Cerebellar nuclear complex (tissue), 1 donor: ENCODE measurements around the gene ZBED6.
"Not testable (repeated sequence)": the region's sequence is repeated elsewhere in the genome, so short reads cannot be mapped to it uniquely, and the experiment has no call there.

Experiments
- DNase-seq, 2 experiments: peaks; one replicate each; lab custom pipeline; 2025; lab: John Stamatoyannopoulos, UW

ZBED6 gene

DNA sequence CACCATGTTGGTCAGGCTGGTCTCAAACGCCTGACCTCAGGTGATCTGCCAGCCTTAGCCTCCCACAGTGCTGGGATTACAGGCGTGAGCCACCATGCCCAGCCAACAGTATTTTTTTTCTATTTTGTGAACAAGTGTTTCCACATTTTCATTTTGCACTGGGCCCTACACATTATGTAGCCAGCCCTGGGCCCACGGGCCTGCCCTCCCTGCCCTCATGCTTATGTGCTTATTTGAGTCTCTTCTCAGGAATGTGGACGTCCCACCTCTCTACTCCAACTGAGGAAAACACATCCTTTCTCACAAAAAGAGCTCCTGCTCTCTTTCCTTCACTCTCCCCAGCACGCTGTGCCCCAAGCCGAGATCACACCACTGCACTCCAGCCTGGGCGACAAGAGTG is 13.5 kb upstream of the ZBED6 start:
- no peak for DNase-seq

DNA sequence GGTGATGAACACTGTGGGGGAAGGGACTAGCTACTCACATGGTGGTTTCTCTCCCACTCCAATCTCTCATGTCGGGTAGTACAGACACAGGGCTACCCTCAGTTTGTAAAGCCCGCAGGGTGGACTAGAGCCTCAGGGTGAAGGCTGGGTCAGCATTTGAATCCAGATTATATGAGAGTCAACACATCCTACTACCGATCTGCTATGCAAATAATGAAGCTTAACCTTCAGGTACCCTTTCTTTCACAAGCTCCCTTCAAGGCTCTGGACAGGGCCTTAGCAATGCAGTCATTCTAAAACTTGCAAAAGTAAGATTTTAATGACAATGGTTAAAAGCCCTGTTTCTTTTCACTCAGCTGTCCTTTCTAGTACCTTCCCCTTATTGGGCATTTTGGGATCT is 5.5 kb upstream of the ZBED6 start:
- DNase-seq = no peak

DNA sequence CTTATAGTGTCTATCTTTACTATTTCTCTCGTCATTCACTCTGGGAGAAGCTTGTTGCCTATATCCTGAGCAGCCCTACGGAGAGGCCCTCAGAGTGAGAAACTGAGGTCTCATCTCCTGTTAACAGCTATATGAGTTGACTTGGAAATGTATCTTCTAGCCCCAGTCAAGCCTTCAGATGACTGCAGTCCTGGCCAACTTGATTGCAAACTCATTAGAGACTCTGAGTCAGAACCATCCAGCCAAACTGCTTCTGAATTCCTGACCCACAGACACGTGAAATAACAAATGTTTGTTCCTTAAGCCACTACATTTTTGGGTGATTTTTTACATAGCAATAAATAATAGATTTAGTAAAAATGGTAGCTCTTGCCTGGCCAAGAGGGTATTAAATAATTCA is 3.9 kb upstream of the ZBED6 start:
- no peak for DNase-seq

DNA sequence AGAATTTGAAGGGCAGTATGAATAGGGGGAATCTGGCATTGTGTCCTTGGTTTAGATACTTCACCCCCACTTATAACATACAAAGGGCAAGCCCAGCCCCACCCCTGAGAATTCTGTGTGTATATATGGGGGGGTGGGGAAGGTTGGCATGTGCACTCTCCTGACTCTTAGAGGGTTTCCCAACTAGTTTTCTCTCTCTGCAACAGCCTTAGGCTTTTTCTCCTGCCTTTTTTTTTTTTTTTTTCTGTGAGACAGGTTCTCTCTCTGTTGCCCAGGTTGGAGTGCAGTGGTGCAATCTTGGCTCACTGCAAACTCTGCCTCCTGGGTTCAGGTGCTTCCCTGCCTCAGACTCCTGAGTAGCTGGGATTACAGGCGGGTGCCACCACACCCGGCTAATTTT is 2.9 kb upstream of the ZBED6 start:
- DNase-seq = no peak

DNA sequence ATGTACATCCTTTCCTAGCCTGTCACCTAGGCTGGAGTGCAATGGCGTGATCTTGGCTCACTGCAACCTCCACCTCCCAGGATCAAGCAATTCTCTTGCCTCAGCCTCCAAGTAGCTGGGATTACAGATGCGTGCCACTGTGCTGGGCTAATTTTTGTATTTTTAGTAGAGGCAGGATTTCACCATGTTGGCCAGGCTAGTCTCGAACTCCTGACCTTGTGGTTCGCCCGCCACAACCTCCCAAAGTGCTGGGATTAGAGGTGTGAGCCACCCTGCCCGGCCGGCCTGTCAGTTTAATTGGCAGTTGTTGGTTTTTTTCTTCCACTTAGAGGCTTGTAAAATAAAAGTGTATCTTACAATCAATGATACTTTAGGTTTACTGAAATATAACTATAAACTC is 1.9 kb upstream of the ZBED6 start:
- DNase-seq = not testable (repeated sequence)

DNA sequence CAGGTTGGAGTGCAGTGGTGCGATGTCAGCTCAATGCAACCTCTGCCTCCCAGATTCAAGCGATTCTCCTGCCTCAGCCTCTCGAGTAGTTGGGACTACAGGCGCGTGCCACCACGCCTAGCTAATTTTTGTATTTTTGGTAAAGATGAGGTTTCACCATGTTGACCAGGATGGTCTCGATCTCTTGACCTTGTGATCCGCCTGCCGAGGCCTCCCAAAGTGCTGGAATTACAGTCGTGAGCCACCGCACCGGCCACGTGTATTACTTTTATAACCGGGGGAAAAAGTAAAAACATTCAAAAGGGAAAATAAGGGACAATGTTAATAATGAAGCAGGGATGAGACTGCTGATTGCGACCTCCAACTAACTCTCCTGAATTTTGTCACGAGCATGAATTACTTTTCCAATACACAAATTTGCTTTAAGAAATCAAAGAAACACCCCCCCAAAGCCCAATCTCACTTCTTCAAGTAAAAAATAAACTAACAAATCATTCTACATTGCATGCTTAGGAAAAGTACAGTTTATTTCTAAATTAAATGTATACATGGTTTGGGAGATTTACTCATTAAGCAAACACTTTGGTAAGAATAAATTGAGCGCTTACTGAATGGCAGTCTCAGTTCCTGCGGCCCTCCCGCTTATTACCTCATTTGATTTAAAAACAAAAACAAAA is 521 bp upstream of the ZBED6 start:
- no peak for DNase-seq

DNA sequence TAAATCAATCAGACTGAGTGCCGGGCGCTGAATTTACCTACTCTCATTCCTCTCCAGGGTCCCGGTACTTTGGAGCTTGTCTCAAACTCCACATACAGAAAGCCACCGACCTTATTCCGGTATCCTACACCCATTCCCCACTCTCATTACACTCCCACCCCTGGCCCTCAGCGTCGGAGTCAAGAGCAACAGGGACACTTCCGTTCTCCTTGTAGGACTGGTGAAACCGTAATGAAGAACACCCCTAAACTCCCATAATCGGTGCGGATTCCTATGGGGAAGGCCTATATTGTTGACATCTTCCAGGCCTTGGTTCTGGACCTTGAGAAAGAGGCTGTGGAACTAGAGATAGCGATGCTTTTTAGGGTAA is 798 bp downstream of the ZBED6 start:
- no peak for DNase-seq

DNA sequence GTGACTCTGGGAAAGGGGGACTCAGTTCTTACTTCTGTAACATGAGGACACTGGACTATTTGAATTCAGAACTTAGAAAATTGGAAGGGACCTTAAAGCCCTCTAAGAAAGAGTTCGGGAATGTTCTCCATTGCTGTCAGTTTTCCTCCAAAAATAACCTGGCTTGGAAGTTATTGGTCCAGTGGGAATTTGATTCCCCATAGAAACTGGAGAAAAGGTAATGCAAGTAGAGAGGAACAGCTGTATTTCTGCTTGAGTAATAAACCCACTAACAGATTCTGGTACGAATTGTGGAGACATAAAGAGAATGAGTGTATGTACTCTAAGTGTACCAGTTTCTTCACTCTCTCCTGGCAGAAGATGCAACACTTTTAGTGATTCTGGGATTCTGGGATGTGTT is 1.8 kb downstream of the ZBED6 start:
- DNase-seq = no peak

DNA sequence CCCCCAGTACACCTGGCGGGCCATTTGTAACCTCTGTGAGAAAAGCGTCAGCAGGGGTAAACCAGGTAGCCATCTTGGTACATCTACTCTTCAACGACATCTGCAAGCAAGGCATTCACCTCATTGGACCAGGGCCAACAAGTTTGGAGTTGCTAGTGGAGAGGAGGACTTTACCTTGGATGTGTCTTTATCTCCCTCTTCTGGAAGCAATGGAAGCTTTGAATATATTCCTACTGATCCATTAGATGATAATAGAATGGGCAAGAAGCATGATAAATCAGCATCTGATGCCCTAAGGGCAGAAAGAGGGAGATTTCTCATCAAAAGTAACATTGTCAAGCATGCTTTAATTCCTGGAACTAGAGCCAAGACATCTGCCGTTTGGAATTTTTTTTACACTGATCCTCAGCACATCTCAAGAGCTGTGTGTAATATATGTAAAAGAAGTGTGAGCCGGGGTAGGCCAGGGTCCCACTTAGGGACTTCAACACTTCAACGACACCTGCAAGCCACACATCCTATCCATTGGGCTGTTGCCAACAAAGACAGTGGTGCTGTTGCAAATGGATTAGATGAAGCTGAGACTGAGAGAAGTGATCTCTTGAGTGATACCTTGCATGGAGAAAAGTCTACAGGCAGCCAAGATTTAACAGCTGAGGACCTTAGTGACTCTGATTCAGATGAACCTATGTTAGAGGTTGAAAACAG is 2.7 kb downstream of the ZBED6 start:
- DNase-seq = no peak

DNA sequence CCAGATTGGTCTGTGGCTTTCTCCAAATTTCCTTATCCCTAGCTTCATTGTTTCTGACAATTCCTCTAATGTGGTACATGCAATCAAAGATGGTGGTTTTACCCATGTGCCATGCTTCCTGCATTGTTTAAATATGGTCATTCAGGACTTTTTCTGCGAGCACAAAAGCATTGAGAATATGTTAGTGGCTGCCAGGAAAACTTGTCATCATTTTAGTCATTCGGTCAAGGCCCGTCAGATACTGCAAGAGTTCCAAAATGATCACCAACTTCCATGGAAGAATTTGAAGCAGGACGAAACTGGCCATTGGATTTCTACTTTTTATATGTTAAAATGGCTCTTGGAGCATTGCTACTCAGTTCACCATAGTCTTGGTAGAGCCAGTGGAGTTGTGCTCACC is 3.7 kb downstream of the ZBED6 start:
- DNase-seq = no peak

DNA sequence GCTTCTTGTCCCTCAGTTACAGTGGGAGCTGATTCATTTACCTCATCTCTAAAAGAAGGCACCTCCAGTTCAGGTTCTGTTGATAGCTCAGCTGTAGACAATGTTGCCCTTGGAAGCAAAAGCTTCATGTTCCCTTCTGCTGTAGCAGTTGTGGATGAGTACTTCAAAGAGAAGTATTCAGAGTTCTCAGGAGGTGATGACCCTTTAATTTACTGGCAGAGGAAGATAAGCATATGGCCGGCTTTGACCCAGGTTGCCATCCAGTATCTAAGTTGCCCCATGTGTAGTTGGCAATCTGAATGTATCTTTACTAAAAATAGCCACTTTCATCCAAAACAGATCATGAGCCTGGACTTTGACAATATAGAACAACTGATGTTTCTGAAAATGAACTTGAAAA is 4.5 kb downstream of the ZBED6 start:
- no peak for DNase-seq

DNA sequence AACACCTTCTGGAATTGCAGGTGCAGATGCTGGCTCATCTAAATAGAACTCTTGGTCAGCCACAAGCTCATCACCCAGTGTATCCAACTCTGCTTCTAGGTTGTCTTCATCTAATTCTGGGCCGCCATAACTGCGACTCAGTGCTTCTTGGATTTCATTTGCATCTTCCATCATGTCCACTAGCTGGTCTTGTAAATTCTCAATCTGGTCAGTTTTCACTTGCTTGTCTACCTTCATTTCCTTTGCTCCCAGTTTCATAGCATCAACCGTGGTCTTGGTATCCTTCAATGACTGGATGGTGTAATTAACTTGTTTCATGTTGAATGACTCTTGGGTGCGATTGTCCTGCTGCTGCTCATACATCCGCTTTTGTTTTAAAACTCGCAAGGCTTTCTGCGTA is 10.3 kb downstream of the ZBED6 start:
- no peak for DNase-seq

DNA sequence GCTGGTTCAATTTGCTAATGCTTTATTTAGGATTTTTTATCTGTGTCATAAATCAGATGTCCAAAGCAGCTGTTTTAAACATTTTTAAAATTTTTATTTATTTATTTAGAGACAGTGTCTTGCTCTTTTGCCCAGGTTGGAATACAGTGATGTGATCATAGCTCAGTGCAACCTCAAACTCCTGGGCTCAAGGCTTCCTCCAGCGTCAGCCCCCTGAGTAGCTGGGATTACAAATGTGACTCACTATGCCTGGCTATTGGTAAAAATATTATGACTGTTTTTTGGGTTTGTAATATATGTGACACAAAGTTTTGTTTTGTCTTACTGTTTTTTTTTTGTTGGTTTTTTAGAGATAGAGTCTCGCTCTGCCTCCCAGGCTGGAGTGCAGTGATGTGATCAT is 11.8 kb downstream of the ZBED6 start:
- DNase-seq = no peak

DNA sequence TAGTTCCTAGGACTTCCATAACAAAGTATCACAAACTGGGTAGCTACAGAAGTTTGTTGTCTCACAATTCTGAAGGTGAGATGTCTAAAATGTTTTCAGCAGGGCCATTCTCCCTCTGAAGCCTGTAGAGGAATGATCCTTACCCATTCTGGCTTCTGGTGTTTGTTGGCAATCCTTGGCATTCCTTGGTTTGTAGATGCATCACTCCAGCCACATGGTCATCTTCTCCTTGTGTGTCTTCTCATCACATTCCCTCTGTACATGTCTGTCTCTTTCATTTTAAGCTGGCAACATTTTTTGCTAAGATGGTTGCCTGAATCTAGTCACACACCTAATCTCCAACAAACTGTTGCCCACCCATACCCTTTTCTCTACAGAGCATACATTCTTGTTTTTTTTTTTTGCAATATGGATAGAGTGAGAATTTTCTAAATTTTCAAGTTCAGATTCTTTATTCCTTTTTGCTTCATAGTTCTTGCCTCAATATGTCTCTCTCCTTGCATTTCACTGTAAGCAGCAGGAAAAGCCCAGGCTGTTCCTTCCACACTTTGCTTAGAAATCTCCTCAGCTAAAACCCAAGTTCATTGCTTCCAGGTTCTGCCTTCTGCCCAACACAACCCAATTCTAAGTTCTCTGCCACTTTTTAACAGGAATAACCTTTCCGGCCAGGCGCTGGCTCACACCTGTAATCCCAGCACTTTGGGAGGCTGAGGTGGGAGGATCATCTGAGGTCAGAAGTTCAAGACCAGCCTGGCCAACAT is 18.3 kb downstream of the ZBED6 start:
- DNase-seq = no peak

DNA sequence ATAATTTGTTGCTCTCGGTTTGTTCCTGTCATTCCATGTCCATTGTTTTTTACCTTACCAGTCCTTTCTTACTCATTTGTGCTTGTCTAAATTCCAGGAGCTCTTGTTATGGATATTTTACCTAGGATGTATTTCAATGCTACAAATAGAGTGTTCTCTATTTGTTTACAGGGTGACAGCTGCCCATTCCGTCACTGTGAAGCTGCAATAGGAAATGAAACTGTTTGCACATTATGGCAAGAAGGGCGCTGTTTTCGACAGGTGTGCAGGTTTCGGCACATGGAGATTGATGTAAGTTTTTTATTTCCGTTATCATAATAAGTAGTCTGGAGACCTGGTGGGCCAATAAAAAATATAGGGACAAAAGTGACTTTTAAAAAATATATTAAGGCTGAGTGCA is 23.0 kb downstream of the ZBED6 start:
- no peak for DNase-seq

DNA sequence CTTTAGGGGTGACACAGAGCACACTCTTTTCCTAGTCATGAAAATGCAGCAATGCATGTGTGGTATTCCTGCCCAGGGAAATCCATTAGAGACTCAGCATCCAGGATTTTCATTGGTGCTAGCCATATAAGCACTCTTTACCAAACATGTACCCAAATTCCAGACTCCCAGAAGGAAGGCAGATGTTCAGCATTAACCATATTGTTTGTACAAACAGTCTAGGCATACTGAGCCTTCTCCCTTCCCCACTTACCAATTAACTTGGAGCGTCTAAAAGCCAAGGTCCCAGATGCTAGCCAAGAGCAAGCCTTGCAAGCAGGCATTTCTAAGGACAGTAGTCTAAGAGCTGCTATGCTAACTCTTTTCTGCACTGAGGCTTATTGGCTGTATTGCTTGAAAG is 27.9 kb downstream of the ZBED6 start:
- DNase-seq = no peak

DNA sequence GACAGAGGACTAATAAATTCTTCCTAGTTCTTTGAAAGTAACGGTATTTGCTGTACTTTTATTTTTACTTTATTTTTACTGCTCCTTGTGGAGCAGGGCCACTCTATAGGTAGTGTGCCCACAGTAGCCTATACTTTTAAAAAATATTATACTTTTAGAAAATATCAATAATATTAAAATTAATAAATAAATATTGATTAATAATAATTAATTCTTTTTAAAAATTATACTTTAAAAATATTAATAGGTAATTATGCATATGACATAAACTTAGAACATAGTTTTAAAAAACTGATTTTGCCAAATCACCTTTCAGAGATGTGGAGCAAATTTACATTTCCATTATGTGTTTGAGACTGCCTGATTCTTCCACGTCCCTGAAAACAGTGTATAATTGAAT is 30.8 kb downstream of the ZBED6 start:
- no peak for DNase-seq

DNA sequence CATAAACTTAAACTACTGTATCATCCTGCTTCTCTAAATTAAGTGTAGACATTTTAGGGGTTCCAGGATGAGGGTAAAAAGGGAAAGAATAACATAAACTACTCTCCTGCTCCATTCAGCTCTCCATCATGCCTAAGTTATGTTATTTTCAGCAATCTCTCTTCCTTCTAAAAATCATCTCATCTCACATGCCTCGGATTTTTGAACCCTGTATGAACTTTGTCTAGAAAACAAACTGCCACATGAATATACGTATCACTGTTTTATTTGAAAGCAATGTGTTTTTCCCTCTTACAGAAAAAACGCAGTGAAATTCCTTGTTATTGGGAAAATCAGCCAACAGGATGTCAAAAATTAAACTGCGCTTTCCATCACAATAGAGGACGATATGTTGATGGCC is 32.6 kb downstream of the ZBED6 start:
- no peak for DNase-seq

DNA sequence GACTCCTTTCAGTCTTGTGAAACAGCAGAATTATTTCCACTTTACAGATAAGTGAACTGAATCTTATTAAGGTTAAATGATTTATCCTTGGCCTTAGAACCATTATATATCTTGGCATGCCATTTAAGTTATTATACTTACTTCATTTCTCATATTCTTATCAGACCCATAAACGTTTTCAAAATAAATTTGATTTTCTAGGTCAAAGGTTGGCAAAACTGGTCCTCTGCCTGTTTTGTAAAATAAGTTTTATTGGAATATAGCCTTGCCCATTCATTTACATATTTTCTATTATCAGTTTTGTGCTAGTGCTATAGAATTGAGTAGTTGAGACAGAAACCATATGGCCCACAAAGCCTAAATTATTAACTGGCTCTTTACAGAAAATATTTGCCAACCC is 33.1 kb downstream of the ZBED6 start:
- DNase-seq = no peak

DNA sequence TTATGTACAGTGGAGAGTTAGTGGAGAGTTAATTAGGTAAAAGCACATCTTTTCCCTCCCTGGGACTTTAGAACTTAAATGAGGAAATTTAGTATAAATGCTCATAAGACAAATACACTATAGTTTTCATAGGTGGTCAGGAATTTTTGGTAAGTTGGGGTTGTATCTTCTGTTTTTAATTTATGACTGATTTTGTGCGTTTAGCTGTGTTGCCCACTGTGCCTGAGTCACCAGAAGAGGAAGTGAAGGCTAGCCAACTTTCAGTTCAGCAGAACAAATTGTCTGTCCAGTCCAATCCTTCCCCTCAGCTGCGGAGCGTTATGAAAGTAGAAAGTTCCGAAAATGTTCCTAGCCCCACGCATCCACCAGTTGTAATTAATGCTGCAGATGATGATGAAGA is 33.8 kb downstream of the ZBED6 start:
- not testable (repeated sequence) for DNase-seq

DNA sequence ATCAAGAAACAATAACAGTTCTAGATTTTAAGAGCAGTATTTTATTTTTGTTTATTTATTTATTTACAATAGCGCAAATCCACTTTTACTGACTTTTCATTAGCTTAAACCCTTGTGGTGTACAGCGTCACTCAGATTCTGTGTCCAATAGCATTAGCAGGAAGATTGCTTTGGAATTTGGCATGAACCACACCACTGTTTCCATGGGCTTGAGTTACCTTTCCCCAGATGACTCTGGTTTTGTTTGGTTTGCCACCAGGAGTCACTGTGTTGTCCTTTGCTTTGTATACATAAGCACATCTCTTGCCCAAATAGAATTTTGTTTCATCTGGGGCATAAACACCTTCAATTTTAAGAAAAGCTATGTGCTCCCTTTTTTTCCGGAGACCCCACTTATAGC is 40.1 kb downstream of the ZBED6 start:
- no peak for DNase-seq

DNA sequence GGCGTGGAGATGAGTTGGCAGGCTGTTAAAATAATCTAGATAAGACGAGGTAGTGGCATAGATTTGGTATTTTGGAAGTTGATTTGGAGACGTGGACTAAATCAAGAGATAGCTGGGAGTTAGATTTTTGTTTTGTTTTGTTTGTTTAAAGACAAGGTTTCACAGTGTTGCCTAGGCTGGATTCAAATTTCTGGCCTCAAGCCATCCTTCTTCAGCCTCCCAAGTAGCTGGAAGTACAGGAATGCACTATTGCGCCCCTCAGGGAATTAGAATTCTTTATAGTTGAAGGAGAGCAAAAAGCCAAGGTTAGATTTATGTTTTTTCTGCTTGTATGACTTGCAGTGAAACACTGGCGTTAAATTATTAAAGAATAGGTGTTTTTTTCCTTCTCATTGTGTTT is 43.7 kb downstream of the ZBED6 start:
- no peak for DNase-seq

DNA sequence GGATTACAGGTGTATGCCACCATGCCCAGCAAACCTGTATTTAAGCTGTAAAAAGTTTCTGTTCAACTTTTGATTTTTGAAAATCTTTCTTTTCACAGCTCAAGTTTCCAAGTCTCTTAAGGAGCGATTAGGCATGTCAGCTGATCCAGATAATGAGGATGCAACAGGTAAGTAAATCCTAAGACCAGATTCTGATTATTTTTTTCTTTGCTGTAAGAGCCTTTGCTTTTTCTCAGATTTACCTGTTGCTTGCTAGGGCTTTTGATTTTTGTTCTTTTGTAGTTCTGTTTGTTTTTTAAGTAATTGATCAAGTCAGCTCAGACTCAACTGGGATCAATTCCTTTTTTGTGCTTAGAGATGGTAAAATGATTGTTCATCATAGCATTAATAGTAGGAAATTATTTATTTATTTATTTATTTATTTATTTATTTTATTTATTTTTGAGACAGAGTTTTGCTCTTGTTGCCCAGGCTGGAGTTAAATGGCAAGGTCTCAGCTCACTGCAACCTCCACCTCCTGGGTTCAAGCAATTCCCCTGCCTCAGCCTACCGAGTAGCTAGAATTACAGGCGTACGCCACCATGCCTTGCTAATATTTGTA is 44.9 kb downstream of the ZBED6 start:
- DNase-seq = no peak
